ENCODE measurements around the gene FKBP5. TPM values are rescaled to one million over a fixed set of nuclear protein-coding genes. Genes with fewer than 3 reads are reported as not detected.

FKBP5 gene
- total and polyA plus RNA-seq, 10 of the 15 experiments (the other 5 are each of a cell fraction or from before 2014, with no cell fraction given): 29.0 to 123 (median 62.3) TPM

GRCh38 chr6:35686436-35686835 is 2.3 kb downstream of the FKBP5 start:
- DNase-seq (ENCODE audit: low read depth, low spot score): no peak
- Histone ChIP-seq H3K36me3 (ENCODE audit: control insufficient read depth in 2 of 2, insufficient read depth in 2 of 2, low read length in 1 of 2) (no peaks in the 10 kb centered on the region; a peak in 1 of 4 replicates), H3K27me3 (replicated peaks in 1 of 2; ENCODE audit: control insufficient read depth in 2 of 2, insufficient read depth in 2 of 2, low read length in 1 of 2) (no peaks in the 10 kb centered on the region), H3K4me3 (peak overlapping the region; percentile 79), H3K9me3 (replicated peaks; ENCODE audit: control insufficient read depth, insufficient read depth, low read length) (peaks cover 2% of the 10 kb centered on the region; the same call in 1 of the 3 replicates), H2AFZ (ENCODE audit: control insufficient read depth, low read depth, low read length) (no peak overlapping the region), H4K20me1 (ENCODE audit: control insufficient read depth, insufficient read depth) (no peaks in the 10 kb centered on the region), H3K79me2 (ENCODE audit: control insufficient read depth, insufficient read depth, low read length) (peaks cover 59% of the 10 kb centered on the region), H3K9ac (ENCODE audit: control insufficient read depth, insufficient read depth, low read length) (no peak overlapping the region; the same call in 1 of the 2 replicates), H3K27ac (ENCODE audit: control insufficient read depth, insufficient read depth) (no peak overlapping the region), H3K4me2 (ENCODE audit: control insufficient read depth, insufficient read depth) (peak overlapping the region; percentile 85; the same call in 1 of the 2 replicates), H3K4me1 (ENCODE audit: control insufficient read depth, insufficient read depth, low read length) (peaks cover 9% of the 10 kb centered on the region)
- ChIA-PET CTCF (interaction anchor here (1.0 to 3.2 kb wide), 12 partner anchors 8 to 102 kb away, joined by 3 to 33 read pairs (median 6); partner anchors contain the start of gene ARMC12), RAD21 (ENCODE audit: unreplicated experiment) (interaction anchor here (0.7 to 3.4 kb wide), 19 partner anchors 8 to 383 kb away, joined by 3 to 22 read pairs (median 6); partner anchors contain the start of gene ARMC12), POLR2A (interaction anchor here (0.6 to 5.0 kb wide), 9 partner anchors 8 to 295 kb away, joined by 3 to 40 read pairs (median 6); partner anchors contain the start of gene ARMC12), SMC1A (ENCODE audit: uncharacterized antibody, unreplicated experiment) (interaction anchor here (0.8 to 3.8 kb wide), 23 partner anchors 9 to 112 kb away, joined by 3 to 30 read pairs (median 5); partner anchors contain the start of gene ARMC12)
- no peak for FAIRE-seq
- in situ Hi-C loops (cut with MboI): no loop called here
- no TSS peak for BruUV-seq (replicated peaks)
- WGBS (ENCODE audit: insufficient coverage, insufficient replicate concordance, low lambda C conversion rate, missing lambda C conversion rate): 97% methylated on average over 2 of the region's 2 CpGs
- intact Hi-C loops (cut with micrococcal nuclease; ENCODE audit: unreplicated experiment): loop anchor here (2.0 kb wide), 1 partner anchor 50 kb away; the partner anchor contains the start of gene ARMC12
- no peak for ATAC-seq
- TF ChIP-seq IKZF1 (conservative IDR thresholded peaks at IDR 0.05): no peak
- no peak for TF ChIP-seq PAX8 (IDR thresholded peaks at IDR 0.05)
- TF ChIP-seq ATF2 (IDR thresholded peaks at IDR 0.05; ENCODE audit: low read length): no peak
- TF ChIP-seq RUNX3 (IDR thresholded peaks at IDR 0.05; ENCODE audit: low read length): no peak
- TF ChIP-seq ZNF687 (IDR thresholded peaks at IDR 0.05): no peak
- TF ChIP-seq NKRF (conservative IDR thresholded peaks at IDR 0.05): no peak
- no peak for TF ChIP-seq TARDBP (IDR thresholded peaks at IDR 0.05; ENCODE audit: borderline replicate concordance)
- TF ChIP-seq ZNF592 (IDR thresholded peaks at IDR 0.05): no peak
- TF ChIP-seq EGR1 (IDR thresholded peaks at IDR 0.05; ENCODE audit: borderline replicate concordance in 1 of 2, low read depth in 2 of 2, low read length in 2 of 2): no peak
- no peak for TF ChIP-seq ZNF384 (IDR thresholded peaks at IDR 0.05; ENCODE audit: borderline replicate concordance, low read depth, low read length)
- no peak for TF ChIP-seq NRF1 (conservative IDR thresholded peaks at IDR 0.05; ENCODE audit: low read depth, low read length)
- no peak for TF ChIP-seq SREBF2 (IDR thresholded peaks at IDR 0.05; ENCODE audit: low read length)

Measured in GM12878 (cell line).